ENCODE results near the gene BCL2.

Gene BCL2

GRCh38 chr18:63142594-63143225 is 176.9 kb downstream of the BCL2 start:
- peak; percentile 55 for ATAC-seq
- TF ChIP-seq GLIS3 (CRISPR knock-in tag; IDR thresholded peaks at IDR 0.05), result no peak
- peak; percentile 25; the same call in 1 of the 2 replicates for TF ChIP-seq TSHZ2 (CRISPR knock-in tag; IDR thresholded peaks at IDR 0.05)

- TF ChIP-seq TCF4 (CRISPR knock-in tag; IDR thresholded peaks at IDR 0.05; ENCODE audit: borderline replicate concordance) (no peak), CREB5 (CRISPR knock-in tag; IDR thresholded peaks at IDR 0.05; ENCODE audit: low read depth) (no peak), ARNTL (CRISPR knock-in tag; IDR thresholded peaks at IDR 0.05; ENCODE audit: borderline replicate concordance, low read depth) (no peak)
- no peak for ATAC-seq
Observed at GRCh38 chr18:63141778-63142176, 177.8 kb downstream of the BCL2 start.

GRCh38 chr18:63140997-63141777 is 178.4 kb downstream of the BCL2 start:
- ATAC-seq, result no peak

More at GRCh38 chr18:63140997-63141777, 178.4 kb downstream of the BCL2 start:
- TF ChIP-seq ESRRG (CRISPR knock-in tag; IDR thresholded peaks at IDR 0.05) (no peak), POU6F1 (CRISPR knock-in tag; IDR thresholded peaks at IDR 0.05; ENCODE audit: borderline replicate concordance, low read depth) (no peak), TOX (CRISPR knock-in tag; IDR thresholded peaks at IDR 0.05; ENCODE audit: borderline replicate concordance) (no peak), PPARA (CRISPR knock-in tag; IDR thresholded peaks at IDR 0.05; ENCODE audit: borderline replicate concordance) (no peak), GLIS3 (CRISPR knock-in tag; IDR thresholded peaks at IDR 0.05) (no peak), ISL1 (CRISPR knock-in tag; IDR thresholded peaks at IDR 0.05) (no peak), RARB (CRISPR knock-in tag; IDR thresholded peaks at IDR 0.05) (no peak), CREB5 (CRISPR knock-in tag; IDR thresholded peaks at IDR 0.05; ENCODE audit: low read depth) (no peak), ZFP30 (CRISPR knock-in tag; IDR thresholded peaks at IDR 0.05) (no peak), CSDC2 (CRISPR knock-in tag; IDR thresholded peaks at IDR 0.05) (no peak), ZNF565 (CRISPR knock-in tag; conservative IDR thresholded peaks at IDR 0.05; ENCODE audit: low read depth) (no peak), ZNF70 (CRISPR knock-in tag; IDR thresholded peaks at IDR 0.05) (no peak), CSRNP3 (CRISPR knock-in tag; IDR thresholded peaks at IDR 0.05) (no peak), PATZ1 (CRISPR knock-in tag; IDR thresholded peaks at IDR 0.05; ENCODE audit: borderline replicate concordance) (no peak), TSHZ2 (CRISPR knock-in tag; IDR thresholded peaks at IDR 0.05) (no peak), OSR1 (CRISPR knock-in tag; IDR thresholded peaks at IDR 0.05) (no peak), BACH2 (CRISPR knock-in tag; IDR thresholded peaks at IDR 0.05; ENCODE audit: borderline replicate concordance) (no peak), ARNTL (CRISPR knock-in tag; IDR thresholded peaks at IDR 0.05; ENCODE audit: borderline replicate concordance, low read depth) (no peak), ZC3H10 (CRISPR knock-in tag; IDR thresholded peaks at IDR 0.05) (no peak), SNAI2 (CRISPR knock-in tag; IDR thresholded peaks at IDR 0.05) (no peak)

All from SK-N-SH treated with all-trans-retinoic acid at 6 μM for 48 hours (cell line).